KBM-7 (cell line): ENCODE results near the gene ATP9A.
"Not testable (repeated sequence)": the region's sequence is repeated elsewhere in the genome, so short reads cannot be mapped to it uniquely, and the experiment has no call there.

Experiments
- DNase-seq: peaks from one replicate; pipeline ENCODE4 v3.0.0-alpha.2; 2015
- in situ Hi-C: fragments of 300-500 bp; cut with MboI; formaldehyde crosslinking; loops from 2 replicates; pipeline ENCODE4 v1.14.3; 2020; ENCODE audit warnings: low sequenced_read_pairs, low pct_unique_long_range_greater_than_20kb, mixed read lengths

ATP9A gene

GRCh38 chr20:51735728-51736600 lies 32.2 kb downstream of the ATP9A start:
- in situ Hi-C loops, result no loop called here
- no peak for DNase-seq

- no peak for DNase-seq
- in situ Hi-C loops, result no loop called here
Observed at GRCh38 chr20:51734876-51735720, 33.1 kb downstream of the ATP9A start.

GRCh38 chr20:51733070-51733469 lies 35.1 kb downstream of the ATP9A start:
- no peak for DNase-seq
- in situ Hi-C loops, result no loop called here

- DNase-seq, result no peak
- in situ Hi-C loops, result no loop called here
Observed at GRCh38 chr20:51732096-51732791, 35.9 kb downstream of the ATP9A start.

GRCh38 chr20:51731731-51732095 lies 36.5 kb downstream of the ATP9A start:
- no peak for DNase-seq
- in situ Hi-C loops, result no loop called here

- in situ Hi-C loops, result no loop called here
- no peak for DNase-seq
Observed at GRCh38 chr20:51729771-51730170, 38.4 kb downstream of the ATP9A start.

GRCh38 chr20:51728737-51729136 lies 39.5 kb downstream of the ATP9A start:
- in situ Hi-C loops, result no loop called here
- DNase-seq, result no peak

- in situ Hi-C loops, result no loop called here
- no peak for DNase-seq
Observed at GRCh38 chr20:51727872-51728271, 40.3 kb downstream of the ATP9A start.

GRCh38 chr20:51725584-51726176 lies 42.5 kb downstream of the ATP9A start:
- DNase-seq, result no peak
- in situ Hi-C loops, result no loop called here

GRCh38 chr20:51723026-51723425 lies 45.2 kb downstream of the ATP9A start:
- in situ Hi-C loops, DNase-seq: not testable (repeated sequence)

- DNase-seq, in situ Hi-C loops: not testable (repeated sequence)
Observed at GRCh38 chr20:51722246-51722645, 45.9 kb downstream of the ATP9A start.

GRCh38 chr20:51720854-51721253 lies 47.3 kb downstream of the ATP9A start:
- in situ Hi-C loops, result no loop called here
- no peak for DNase-seq

GRCh38 chr20:51720384-51720783 lies 47.8 kb downstream of the ATP9A start:
- no peak for DNase-seq
- in situ Hi-C loops, result no loop called here

- in situ Hi-C loops, result no loop called here
- DNase-seq, result no peak
Observed at GRCh38 chr20:51715856-51716185, 52.4 kb downstream of the ATP9A start.

GRCh38 chr20:51715163-51715855 lies 52.9 kb downstream of the ATP9A start:
- no peak for DNase-seq
- in situ Hi-C loops, result no loop called here

GRCh38 chr20:51713213-51713598 lies 55.0 kb downstream of the ATP9A start:
- DNase-seq, result no peak
- in situ Hi-C loops, result no loop called here

GRCh38 chr20:51712501-51713212 lies 55.5 kb downstream of the ATP9A start:
- in situ Hi-C loops, result no loop called here
- no peak for DNase-seq

- no peak for DNase-seq
- in situ Hi-C loops, result no loop called here
Observed at GRCh38 chr20:51711426-51711825, 56.8 kb downstream of the ATP9A start.
